Measurements from ENCODE around the gene HDAC6. TPM values are rescaled to one million over a fixed set of nuclear protein-coding genes. Genes with fewer than 3 reads are reported as not detected.

HDAC6 gene
- total and polyA plus RNA-seq, 2 of the 13 experiments (the other 11 are each of a cell fraction or from before 2014, with no cell fraction given): 80.4 to 93.6 TPM

DNA sequence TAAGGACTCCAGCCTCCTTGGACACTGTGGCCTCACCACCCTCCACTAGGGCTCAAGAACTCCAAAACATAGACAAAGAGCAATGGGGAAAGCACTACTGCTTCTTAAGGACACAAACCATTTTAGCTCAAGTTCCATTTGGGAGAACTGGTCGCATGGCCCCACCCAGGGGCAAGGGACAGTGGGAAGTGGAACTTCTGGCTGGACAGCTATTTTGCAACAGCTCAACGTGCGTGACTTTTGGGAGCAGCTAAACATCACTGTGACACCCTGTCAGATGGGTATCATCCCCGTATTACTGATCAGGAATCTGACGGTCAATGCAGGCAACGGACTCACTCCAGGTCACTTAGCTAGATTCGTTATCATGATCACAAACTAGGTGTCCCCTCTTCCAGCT lies 49.4 kb upstream of the HDAC6 start (continued):
- TF ChIP-seq, protein P1, sequence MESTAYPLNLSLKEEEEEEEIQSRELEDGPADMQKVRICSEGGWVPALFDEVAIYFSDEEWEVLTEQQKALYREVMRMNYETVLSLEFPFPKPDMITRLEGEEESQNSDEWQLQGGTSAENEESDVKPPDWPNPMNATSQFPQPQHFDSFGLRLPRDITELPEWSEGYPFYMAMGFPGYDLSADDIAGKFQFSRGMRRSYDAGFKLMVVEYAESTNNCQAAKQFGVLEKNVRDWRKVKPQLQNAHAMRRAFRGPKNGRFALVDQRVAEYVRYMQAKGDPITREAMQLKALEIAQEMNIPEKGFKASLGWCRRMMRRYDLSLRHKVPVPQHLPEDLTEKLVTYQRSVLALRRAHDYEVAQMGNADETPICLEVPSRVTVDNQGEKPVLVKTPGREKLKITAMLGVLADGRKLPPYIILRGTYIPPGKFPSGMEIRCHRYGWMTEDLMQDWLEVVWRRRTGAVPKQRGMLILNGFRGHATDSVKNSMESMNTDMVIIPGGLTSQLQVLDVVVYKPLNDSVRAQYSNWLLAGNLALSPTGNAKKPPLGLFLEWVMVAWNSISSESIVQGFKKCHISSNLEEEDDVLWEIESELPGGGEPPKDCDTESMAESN (CRISPR knock-in tag; conservative IDR thresholded peaks at IDR 0.05): no peak
- TF ChIP-seq SIX1 (CRISPR knock-in tag; IDR thresholded peaks at IDR 0.05; ENCODE audit: borderline replicate concordance) (no peak), ZNF850 (CRISPR knock-in tag; conservative IDR thresholded peaks at IDR 0.05) (no peak), ZNF354B (CRISPR knock-in tag; IDR thresholded peaks at IDR 0.05) (no peak), ZFYVE20 (CRISPR knock-in tag; IDR thresholded peaks at IDR 0.05; ENCODE audit: borderline replicate concordance, low read depth) (no peak), ZFX (CRISPR knock-in tag; IDR thresholded peaks at IDR 0.05; ENCODE audit: low read depth) (no peak)
- TF ChIP-seq, protein P2, sequence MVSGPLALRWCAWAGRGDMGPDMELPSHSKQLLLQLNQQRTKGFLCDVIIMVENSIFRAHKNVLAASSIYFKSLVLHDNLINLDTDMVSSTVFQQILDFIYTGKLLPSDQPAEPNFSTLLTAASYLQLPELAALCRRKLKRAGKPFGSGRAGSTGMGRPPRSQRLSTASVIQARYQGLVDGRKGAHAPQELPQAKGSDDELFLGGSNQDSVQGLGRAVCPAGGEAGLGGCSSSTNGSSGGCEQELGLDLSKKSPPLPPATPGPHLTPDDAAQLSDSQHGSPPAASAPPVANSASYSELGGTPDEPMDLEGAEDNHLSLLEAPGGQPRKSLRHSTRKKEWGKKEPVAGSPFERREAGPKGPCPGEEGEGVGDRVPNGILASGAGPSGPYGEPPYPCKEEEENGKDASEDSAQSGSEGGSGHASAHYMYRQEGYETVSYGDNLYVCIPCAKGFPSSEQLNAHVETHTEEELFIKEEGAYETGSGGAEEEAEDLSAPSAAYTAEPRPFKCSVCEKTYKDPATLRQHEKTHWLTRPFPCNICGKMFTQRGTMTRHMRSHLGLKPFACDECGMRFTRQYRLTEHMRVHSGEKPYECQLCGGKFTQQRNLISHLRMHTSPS (CRISPR knock-in tag; IDR thresholded peaks at IDR 0.05; ENCODE audit: low read depth): no peak

DNA sequence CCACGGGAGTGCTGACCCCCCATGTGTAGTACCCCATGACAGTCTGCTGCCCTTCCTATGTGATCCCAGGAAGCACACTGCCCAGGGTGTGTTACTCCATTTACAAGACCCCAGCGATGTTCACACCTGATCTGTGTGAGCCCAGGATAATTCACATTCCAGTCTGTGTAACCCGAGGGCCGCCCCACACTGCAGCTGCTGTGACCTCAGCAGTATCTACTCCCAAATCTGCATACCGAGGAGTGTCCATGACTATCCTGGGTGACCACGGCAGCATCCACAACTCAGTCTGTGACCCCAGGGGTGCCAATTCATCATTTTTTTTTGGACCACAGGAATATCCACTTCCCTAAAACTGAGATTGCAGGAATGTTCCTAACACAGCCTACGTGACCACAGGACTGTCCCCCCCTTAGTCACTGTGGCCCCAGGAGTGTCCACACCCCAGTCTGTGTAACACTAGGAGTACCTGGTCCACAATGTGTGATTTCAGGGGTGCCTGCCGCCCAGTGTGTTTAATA lies 48.1 kb upstream of the HDAC6 start:
- intact Hi-C loops (cut with micrococcal nuclease; ENCODE audit: unreplicated experiment) (loop anchor here (10.0 kb wide), 1 partner anchor 119 kb away; no protein-coding TSS in a partner anchor), in situ Hi-C loops (cut with HindIII; ENCODE audit: extremely low pct_ligation_motif_present, low pct_unique_long_range_greater_than_20kb) (no loop called here)
- Histone ChIP-seq H3K27ac (ENCODE audit: extremely low read length, insufficient read depth, low read length) (no peak overlapping the region), H3K79me2 (ENCODE audit: insufficient read depth, low read length) (no peaks in the 10 kb centered on the region), H2AFZ (ENCODE audit: low read length) (no peak overlapping the region), H3K27me3 (ENCODE audit: control insufficient read depth in 1 of 2, insufficient read depth in 2 of 2, low read length in 2 of 2) (no peaks in the 10 kb centered on the region), H3K4me1 (ENCODE audit: insufficient read depth, low read length) (peaks cover 48% of the 10 kb centered on the region), H3K9ac (ENCODE audit: insufficient read depth, low read depth, low read length) (no peak overlapping the region), H3K9me3 (ENCODE audit: low read length) (no peaks in the 10 kb centered on the region), H3K36me3 (replicated peaks in 1 of 2; ENCODE audit: control insufficient read depth in 1 of 2, insufficient read depth in 2 of 2, low read length in 2 of 2) (no peaks in the 10 kb centered on the region), H3K4me2 (ENCODE audit: low read depth, low read length) (peak overlapping the region; percentile 62), H3K4me3 (replicated peaks in 1 of 3; ENCODE audit: insufficient read depth in 1 of 3, low read depth in 2 of 3, low read length in 3 of 3) (peak overlapping the region in 1 of 3 experiments; percentile 28; a peak in 1 of 6 replicates), H4K20me1 (ENCODE audit: insufficient read depth, low read length) (no peaks in the 10 kb centered on the region)
- BruUV-seq (replicated peaks): no TSS peak
- POLR2A ChIA-PET: no interaction called here
- WGBS (ENCODE audit: low lambda C conversion rate): no CpG with 5 or more reads among the region's 8 CpGs
- DNase-seq (ENCODE audit: low spot score): no peak
- CTCF ChIA-PET (ENCODE audit: low intra/inter-chr PET ratio, low total read pairs): no interaction called here
- FAIRE-seq: no peak
- ATAC-seq: peak; percentile 55
- TF ChIP-seq MEIS1 (CRISPR knock-in tag; IDR thresholded peaks at IDR 0.05; ENCODE audit: borderline replicate concordance) (no peak), RARG (CRISPR knock-in tag; IDR thresholded peaks at IDR 0.05; ENCODE audit: low read depth) (no peak), THAP11 (CRISPR knock-in tag; IDR thresholded peaks at IDR 0.05) (no peak), KLF12 (CRISPR knock-in tag; IDR thresholded peaks at IDR 0.05; ENCODE audit: borderline replicate concordance) (no peak), ZNF556 (CRISPR knock-in tag; IDR thresholded peaks at IDR 0.05; ENCODE audit: borderline replicate concordance) (no peak), ZNF878 (CRISPR knock-in tag; IDR thresholded peaks at IDR 0.05) (no peak), SAP130 (CRISPR knock-in tag; IDR thresholded peaks at IDR 0.05; ENCODE audit: low read depth) (no peak), SIN3A (IDR thresholded peaks at IDR 0.05; ENCODE audit: borderline replicate concordance, low read depth, low read length) (no peak), POLR2AphosphoS2 (IDR thresholded peaks at IDR 0.05; ENCODE audit: low read depth, low read length) (no peak)
- TF ChIP-seq, protein P3, sequence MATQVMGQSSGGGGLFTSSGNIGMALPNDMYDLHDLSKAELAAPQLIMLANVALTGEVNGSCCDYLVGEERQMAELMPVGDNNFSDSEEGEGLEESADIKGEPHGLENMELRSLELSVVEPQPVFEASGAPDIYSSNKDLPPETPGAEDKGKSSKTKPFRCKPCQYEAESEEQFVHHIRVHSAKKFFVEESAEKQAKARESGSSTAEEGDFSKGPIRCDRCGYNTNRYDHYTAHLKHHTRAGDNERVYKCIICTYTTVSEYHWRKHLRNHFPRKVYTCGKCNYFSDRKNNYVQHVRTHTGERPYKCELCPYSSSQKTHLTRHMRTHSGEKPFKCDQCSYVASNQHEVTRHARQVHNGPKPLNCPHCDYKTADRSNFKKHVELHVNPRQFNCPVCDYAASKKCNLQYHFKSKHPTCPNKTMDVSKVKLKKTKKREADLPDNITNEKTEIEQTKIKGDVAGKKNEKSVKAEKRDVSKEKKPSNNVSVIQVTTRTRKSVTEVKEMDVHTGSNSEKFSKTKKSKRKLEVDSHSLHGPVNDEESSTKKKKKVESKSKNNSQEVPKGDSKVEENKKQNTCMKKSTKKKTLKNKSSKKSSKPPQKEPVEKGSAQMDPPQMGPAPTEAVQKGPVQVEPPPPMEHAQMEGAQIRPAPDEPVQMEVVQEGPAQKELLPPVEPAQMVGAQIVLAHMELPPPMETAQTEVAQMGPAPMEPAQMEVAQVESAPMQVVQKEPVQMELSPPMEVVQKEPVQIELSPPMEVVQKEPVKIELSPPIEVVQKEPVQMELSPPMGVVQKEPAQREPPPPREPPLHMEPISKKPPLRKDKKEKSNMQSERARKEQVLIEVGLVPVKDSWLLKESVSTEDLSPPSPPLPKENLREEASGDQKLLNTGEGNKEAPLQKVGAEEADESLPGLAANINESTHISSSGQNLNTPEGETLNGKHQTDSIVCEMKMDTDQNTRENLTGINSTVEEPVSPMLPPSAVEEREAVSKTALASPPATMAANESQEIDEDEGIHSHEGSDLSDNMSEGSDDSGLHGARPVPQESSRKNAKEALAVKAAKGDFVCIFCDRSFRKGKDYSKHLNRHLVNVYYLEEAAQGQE (IDR thresholded peaks at IDR 0.05; ENCODE audit: borderline replicate concordance in 1 of 2, low read depth in 1 of 2, low read length in 2 of 2): no peak

Measured in HepG2 (cell line).